KG1 (cell line): ENCODE results near the gene DDX23.

ENCODE experiments used
- DNase-seq: peaks from one replicate; lab custom pipeline; 2025; lab: John Stamatoyannopoulos, UW

DDX23 gene

DNA sequence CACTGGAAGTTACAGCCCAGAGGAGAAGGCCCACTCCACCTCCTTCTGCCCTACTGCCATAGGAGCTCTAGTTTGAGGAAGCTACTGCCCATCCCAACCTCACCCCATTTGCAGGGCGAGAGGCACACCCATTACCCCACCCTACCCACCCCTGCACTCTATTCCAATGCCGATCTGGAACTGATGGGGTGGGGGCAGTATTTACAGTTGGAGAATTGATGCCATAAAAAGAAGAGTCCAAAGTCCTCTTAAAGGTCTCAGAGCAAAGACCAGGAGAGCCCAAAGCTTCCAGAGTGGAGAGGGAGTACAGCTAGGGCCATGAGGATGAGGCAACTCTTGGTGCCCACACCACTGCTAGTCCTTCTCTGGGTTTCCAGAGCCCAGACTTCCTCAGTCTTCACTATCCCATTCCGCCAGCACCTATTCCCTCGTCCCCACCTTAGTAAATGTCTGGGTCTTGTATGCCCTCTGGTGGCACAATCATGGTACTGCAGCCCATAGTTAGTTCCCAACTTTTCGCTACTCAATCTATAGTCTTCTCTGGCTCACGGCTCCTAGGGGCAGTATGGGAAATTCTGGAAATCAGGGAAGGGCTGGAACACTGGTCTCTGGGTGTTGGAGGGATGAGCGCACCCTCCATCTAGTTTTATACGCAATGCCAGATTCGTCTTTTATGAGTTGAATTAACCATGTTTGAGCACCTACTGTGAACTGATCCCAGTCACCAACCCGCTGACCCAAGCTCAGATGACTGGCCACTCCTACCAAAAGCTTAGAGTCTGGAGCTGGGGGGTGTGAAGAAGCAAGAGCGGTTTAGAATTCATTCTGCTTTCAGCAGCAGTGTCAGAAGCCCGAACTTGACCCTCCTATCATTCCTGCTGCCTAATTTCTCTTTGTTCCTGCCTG, 56.2 kb downstream of the DDX23 start:
- DNase-seq = peak; percentile 50

- no peak for DNase-seq
Measured at GRCh38 chr12:48794870-48795269, 57.1 kb downstream of the DDX23 start.

DNA sequence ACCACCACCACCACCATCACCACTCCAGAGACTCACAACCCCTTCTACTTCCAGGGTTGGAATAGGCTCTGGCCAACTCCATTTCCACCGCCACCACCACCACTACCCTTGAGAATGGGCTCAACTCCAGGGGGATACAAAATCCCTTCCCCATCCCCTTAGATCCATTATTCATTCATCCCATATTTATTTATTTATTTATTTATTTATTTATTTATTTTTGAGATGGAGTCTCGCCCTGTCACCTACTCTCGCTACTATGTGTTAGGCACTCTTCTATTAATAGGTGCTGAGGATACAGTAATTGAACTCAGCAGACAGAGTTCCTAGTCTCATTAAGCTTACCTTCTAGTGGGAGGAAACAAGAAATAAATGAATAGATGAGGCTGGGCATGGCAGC, 58.3 kb downstream of the DDX23 start:
- DNase-seq = no peak

- no peak for DNase-seq
Measured at GRCh38 chr12:48789858-48790326, 62.1 kb downstream of the DDX23 start.

DNA sequence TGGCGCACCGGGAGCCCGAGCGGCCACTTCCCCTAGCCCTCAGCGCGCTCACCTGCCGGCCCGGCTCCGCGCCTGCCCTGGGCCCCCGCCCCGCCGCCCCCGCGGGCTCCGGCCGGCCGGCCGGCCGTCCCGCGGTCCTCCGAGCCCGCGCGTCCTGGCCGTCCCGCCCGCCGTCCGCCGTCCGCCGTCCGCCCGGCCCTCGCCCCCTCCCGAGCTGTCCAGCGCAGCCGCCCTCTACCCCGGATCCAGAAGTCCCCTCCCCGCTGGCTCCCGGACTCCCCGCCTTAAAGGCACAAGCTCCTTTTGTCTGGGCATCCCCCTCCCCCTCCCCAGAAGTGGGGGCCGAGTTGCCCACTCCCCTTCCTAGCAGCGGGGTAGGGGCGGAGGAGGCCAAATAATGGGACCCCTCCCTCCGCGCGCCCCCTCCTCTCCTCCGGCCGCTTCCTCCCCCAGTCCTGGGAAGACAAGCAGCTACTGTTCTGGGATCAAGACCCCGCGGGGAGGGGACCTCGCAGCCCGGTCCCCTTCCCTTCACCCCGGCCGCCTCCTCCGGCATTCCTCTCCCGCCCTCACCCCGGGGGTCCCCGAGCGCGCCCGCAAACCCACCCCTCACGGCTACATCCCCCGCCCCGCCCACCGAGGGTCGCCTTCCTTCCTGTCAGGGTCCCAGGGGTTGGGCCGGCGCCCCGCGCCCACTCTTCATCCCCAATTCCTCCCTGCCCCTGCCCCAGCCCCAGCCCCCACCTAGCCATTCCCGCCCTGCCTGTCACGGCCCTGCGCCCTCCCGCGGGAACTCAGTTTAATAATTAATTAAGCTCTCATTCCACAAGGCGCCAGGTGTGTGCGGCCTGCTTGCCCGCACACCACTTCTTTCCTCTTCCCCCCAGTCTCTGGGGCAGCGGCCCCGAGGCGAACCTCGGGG, 62.8 kb downstream of the DDX23 start, which contains the start of gene ADCY6:
ADCY6 (minus strand) TSS at position 236 of the 922 bp plus-strand sequence. CDS start 5,655 bp downstream, outside the sequence.
- DNase-seq = no peak

GRCh38 chr12:48788524-48788853, 63.5 kb downstream of the DDX23 start:
- no peak for DNase-seq

DNA sequence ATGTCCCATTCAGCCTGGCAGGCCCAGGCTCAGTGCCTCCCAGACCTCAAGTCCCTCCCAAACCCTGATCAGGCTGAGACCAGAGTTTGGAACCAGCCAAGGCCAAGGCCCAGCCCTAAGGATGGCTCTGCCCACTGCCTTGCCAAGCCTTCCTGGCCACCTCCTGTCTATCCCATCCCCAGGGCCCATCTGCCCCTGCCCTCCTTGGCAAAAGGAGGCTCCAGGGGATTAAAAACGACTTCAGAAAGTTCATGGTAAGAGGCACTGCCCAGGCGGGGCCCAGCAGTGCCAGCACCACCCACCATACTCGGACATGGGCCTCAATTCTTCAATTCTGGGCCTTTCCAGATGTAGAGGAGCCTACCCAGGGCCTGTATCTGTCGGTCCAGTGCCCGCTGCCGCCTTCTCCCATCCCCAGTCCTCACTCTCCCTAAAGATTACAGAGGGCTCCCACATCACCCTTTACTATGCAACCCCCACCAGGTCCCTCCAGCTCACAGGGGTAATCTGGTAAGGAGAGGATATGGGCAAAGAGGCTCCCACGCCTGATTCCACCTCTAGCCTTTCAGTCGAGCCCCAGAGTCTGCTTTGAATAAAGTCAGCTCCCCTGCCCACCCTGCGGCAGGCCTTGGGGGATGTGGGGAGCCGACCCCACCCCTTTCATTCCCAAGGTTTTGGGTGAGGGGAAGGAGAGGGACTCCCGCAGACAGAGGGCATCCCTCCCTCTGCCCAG, 64.0 kb downstream of the DDX23 start:
- no peak for DNase-seq

GRCh38 chr12:48786591-48787544, 65.1 kb downstream of the DDX23 start:
- DNase-seq = no peak

DNA sequence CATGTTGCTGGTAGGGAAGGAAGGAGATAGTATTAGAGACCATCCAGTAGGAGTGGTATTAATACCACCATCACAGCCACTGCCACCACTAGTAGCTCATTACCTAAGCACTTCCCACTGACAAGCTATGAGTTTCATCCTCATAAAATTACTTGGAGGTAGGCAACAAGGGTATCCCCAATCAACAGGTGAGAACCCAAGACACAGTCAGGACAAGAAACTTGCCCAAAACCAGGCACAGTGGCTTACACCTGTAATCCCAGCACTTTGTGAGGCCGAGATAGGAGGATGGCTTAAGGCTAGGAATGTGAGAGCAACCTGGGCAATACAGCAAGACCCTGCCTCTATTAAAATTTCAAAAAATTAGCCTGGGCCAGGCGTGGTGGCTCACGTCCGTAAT, 68.5 kb downstream of the DDX23 start:
- DNase-seq = no peak

- no peak for DNase-seq
Measured at GRCh38 chr12:48782457-48783395, 69.2 kb downstream of the DDX23 start.

DNA sequence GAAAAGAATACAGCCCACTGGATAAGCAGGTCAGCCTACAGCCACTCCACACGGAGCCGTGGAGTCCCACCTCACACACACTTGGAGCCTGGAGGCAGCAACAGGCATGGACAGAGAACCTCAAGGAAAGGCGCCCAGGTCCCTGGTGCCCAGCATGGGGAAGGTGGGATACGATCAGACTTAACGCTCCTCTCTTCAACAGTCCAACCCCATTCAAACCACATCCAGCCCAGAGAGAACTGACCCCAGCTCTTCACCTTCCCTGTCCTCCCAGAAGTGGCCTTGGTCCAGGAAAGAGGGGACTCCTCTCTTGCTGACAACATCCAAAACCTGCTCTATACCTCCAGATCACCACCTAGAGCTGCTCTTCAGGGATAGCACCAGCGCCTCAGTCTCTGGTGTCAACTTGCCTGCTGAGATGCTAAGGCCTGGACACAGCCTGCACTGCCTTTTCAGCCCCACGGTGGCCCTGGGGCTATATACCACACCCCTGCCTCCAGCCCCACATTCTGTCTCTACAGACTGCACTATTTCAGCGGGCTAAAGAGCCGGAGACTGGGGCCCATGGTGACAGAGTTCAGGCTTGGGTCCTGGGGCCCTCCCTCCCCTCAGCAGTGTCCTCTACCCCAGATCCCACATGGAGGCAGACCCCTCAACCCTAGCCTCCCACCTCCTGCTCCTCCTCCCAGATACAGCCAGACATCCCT, 70.1 kb downstream of the DDX23 start:
- no peak for DNase-seq

DNA sequence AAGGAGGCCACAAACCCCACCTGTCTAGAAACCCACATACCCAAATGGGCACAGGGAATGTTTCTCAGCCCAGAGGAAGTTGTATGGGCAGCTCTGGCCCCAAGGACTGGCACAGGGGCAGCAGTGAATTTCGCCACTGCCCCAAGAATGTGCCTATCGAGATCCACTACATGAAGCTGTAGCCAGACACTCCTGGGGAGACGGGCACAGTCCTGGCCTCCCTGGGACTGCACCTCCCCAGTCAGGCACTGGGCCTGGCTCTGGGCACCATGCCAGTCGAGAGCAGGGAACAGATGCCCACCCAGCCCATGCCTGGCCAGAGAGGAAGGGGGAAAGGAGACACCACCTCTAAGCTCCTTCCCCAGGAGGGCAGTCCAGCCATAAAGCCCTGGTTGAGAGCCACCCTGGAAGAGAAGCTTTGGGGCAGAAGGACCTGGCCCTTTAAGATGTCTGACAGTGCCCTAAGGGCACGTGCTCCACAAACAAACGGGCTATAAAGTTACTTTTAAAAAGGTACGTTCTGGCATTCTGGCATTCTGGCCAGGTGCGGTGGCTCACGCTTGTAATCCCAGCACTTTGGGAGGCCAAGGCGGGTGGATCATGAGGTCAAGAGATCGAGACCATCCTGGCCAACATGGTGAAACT, 71.5 kb downstream of the DDX23 start:
- DNase-seq = no peak

DNA sequence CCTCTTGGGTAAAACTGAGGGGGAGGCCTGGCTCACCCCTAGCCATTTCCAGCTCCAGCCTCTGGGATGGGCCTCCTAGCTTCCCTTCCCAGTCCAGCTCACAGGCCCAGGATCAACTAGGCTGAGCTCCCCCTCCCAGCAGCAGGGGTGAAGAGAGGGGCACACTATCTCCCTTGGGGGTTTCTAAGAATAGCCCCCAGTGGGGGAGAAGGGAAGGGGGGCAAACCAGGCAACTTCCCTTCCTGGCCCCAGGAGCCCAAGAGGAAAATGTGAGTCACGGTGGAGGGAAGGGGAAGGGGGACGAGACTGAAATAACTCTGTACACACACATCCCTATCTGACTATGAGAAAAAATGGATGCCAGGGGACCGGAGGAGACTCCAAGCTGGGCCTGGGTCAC, 72.1 kb downstream of the DDX23 start:
- DNase-seq = no peak
